GM04504 (cell line): ENCODE results near the gene LGALS16.
"Not testable (repeated sequence)": the region's sequence is repeated elsewhere in the genome, so short reads cannot be mapped to it uniquely, and the experiment has no call there.

Source experiments
- DNase-seq: peaks from one replicate; pipeline ENCODE4 v3.0.0-alpha.2; 2012; ENCODE audit warnings: low read depth

The LGALS16 gene, protein sequence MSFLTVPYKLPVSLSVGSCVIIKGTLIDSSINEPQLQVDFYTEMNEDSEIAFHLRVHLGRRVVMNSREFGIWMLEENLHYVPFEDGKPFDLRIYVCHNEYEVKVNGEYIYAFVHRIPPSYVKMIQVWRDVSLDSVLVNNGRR

DNA sequence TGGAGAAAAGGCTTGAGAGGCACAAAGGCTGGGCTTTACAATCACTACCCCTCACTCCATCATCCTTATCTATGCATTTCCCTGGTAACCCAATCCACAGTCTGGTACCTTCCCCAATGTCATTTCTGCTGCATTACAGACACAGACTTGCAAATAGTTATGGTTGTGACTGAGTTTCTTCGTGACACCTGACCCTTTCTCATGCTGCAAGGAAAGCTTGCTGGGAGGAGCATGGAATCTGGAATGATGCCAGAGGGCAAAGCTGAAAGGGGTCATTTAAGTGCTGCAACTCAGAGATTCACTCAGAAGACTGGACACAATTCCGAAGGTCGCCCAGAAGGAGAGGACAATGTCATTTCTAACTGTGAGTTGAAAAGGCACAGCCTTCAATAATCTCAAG, at the start of gene LGALS16:
Gene LGALS16, plus strand, starts transcription at position 301 of the 400 bp plus-strand sequence. Its CDS starts 49 bp downstream, at position 350.
- DNase-seq: no peak

DNA sequence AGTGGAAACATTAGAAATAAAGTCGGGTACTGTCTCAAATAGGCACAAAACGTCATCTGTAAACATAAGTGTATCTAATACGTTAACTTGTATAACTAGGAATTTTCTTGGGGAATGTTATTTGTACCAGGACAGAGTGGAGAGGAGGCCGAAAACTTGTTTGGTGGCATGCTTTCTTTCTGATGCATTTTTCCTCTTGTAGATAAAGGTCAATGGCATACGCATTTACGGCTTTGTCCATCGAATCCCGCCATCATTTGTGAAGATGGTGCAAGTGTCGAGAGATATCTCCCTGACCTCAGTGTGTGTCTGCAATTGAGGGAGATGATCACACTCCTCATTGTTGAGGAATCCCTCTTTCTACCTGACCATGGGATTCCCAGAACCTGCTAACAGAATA, 48.7 kb upstream of the LGALS16 start:
- DNase-seq: no peak

DNA sequence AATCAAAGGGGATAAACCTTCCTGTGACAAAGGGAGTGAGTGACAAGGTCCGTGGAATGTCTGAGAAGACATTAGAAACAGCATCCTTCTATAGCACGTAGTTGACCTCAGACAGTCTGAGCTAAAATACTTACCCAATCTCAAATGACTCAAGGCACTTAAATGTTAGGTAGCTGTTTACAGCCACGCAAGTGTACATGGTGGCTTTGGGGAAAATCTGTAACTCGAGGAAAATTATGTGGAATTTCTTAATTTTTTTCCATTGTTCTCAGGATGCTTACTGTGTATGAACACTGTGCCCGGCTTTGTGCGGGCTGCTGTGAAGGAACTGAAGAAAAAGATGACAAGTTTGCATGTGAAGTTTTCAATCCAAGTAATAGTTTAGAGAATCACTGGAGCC, 48.2 kb upstream of the LGALS16 start:
- DNase-seq: no peak

DNA sequence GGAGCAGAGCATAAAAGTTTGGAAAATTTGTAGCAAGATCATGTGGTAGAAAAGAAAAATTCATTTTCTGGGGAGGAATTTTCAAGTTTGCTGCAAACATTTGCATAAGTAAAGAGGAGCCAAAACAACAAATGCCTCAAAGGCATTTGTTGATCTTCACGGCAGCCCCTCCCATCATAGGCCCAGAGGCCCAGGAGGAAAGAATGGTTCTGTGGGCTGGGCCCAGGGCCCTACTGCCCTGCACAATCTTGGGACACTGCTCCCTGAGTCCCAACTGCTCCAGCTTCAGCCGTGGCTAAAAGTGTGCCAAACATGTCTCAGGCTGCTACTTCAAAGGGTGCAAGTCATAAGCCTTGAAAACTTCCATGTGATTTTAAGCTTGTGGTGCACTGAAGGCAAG, 42.1 kb upstream of the LGALS16 start:
- DNase-seq: no peak

DNA sequence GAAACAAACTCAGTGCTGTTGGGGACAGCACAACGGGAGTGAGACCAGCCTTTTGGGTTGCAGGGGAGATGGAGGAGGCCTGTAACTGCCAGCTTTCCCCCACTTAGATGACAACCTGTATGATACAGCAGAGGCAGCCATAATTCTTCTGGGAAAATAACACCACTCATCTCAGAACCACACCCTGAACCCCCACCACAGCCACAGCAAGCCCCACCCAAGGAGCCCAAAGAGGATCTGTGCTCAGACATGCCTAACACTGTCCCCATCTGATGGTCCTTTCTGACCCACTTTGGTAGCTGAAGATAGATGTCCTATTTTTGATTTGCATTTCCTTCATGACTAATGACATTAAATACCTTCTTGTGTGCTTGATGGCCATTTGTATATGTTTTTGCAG, 38.0 kb upstream of the LGALS16 start:
- DNase-seq: no peak

DNA sequence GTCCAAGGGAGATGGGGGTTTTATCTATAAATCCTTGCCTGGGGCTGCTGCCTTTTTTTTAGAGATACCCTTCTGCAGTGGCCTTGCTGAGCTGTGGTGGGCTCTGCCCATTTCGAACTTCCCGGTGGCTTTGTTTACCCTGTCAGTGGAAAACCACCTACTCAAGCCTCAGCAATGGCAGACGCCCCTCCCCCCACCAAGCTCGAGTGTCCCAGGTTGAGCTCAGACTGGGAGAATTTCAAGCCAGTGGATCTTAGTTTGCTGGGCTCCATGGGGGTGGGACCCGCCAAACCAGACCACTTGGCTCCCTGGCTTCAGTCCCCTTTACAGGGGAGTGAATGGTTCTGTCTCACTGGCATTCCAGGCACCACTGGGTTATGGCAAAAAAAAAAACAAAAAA, 31.8 kb upstream of the LGALS16 start:
- DNase-seq: no peak

DNA sequence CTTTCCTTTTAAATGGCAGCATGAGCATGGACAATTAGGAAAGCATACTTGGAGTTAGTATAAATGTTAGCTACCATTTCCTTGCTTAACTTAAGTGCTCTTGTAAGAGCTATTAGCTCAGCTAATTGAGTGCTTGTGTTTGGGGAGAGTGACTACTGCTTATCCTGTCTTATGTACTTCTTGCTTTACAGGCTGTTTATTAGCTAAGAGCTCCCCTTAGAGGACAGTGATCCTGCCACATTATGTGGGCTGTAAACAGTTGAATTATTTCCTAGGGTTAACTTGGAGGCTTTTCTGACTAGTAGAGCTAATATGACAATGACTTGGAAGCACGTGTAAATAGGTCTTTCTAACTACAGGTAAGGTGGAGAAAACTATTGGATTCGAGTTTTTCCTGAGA, 28.1 kb upstream of the LGALS16 start:
- not testable (repeated sequence) for DNase-seq

DNA sequence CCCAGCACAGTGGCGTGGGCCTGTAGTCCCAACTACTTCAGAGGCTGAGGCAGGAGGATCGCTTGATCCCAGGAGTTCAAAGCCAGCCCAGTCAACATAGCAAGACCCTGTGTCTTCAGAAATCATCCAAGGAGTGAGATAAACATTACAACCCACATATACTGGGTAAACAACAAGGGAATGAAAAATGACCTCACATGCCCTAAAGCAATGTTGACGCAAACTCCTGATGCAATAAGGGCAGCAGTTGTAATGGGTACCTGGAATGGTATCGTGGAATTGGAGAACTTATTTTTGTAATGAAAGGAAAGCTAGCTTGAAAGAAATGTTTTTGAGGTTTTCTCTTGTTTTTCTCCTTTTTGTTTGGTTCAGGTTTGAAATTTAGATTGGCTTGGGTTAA, 24.5 kb upstream of the LGALS16 start:
- DNase-seq: no peak

DNA sequence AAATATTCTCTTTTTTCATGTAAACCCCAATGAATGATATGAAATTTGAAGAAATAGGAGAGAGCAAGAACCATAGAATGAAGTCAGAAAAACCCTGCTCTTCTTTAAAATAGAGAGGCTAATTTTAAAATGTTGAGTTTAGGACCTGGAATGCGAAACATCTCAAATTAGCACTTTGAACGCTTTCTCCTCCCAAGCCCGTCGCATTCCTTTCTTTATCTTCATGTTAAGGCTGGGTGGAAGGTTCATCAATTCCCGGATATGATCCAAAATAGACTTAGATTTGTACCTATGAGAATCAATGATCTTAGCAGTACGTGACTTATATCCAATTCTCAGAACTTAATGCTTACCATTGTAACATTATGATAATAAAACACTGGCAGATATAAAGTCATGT, 24.1 kb upstream of the LGALS16 start:
- no peak for DNase-seq

DNA sequence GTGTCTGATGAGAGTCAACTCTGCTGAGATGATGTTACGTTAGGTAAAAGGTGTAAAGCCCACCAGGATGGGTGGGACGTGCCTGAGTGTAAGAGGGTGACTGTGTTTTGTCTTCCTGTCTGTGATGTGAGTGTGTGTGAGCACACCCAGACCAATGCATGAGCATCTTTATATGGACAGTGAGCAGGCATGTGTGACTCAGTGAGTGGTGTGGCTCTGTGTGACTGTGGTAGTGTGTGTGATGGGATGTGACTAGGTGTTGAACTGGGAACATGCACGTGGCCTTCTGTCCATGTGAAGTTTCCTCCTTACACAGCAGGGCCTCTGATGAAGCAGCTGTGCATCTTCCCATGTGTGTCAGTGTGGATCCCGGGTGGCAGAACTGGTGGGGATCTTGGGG, 17.8 kb upstream of the LGALS16 start:
- no peak for DNase-seq

DNA sequence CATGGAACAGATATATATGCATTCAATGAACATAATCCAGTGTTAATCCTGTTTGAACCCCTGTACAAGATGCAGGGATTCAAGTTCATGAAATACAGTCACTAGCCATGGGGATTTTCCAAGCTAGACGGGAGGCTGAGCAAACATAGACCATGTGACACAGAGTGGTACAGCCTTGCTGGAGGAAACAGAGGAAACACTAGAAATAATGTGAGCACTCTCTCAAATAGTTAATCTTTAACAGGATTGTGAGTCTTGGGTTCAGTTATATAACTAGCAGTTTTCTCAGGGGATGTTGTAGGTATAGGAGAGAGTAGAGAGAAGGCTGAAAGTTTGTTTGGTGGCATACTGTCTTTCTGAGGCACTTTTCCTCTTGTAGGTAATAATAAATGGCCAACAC, 13.9 kb upstream of the LGALS16 start:
- no peak for DNase-seq

DNA sequence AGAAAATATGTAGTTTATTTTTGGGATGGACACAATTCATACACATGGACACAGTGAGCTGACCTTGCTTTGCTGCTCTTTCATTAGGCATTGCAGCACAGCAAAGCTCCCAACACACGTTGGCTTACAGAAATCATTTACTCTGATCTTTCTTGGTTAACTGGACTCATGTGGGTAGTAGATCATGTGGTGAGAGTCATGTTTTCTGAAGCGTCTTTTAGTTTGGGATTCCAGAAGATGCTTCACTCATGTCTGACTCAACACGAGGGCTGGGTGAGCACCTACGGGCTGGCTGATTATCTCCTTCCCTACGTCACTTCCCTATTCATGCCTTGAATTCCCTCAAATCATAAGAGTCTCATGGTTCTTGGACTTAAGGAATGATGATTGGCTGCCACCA, 12.1 kb upstream of the LGALS16 start:
- no peak for DNase-seq

DNA sequence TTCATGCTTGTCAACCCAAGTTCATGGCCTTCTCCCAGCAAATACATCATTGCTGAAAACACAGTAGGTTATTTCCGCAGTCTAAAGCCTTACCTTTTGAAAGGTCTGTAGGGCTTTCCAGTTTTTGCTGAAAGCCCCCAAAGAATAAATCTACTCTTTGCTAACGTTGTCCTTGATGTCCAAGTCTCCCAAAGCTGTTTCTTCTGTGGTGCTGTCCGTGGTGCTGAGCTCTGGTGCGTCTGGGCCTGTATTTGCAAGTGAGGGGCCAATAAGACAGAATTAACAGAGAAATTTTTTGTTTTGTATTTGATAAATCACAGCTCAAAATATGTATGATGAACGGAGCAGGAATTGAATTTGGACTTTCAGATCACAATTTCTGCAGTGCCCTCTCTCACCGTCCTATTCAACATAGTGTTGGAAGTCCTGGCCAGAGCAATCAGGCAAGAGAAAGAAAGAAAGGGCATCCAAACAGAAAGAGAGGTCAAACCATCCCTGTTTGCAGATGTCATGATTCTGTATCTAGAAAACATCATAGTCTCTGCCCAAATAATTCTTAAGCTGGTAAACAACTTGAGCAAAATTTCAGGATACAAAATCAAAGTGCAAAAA, 9.8 kb upstream of the LGALS16 start:
- DNase-seq: no peak

DNA sequence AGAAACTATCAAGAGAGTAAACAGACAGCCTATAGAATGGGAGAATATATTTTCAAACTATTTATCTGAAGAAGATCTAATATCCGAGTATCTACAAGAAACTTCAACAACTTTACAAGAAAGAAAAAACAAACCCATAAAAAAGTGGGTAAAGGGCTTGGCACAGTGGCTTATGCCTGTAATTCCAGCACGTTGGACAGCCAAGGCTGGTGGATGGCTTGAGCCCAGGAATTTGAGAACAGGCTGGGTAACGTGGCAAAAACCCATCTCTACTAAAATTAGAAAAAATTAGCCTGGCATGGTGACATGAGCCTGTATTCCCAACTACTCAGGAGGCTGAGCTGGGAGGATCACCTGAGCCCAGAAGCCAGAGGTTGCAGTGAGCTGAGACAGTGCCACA, 7.8 kb upstream of the LGALS16 start:
- DNase-seq: no peak

DNA sequence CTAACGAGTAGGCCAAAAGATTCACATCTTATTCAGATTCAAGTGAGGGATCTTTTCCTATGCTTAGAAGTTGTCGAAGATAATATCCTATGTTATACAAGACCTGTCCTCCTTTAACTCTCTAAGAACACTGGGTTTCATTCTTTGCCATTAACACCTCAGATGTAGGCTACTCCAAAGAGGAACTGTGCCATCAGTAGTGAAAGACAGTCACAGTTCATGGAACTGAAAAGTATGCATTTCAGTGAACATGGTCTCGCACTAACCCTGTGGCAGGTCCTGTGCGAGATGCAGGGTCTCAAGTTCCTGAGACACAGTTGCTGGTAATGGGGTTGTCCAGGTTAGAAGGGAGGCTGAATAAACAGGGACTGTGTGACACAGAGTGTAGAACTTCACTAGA, 4.1 kb downstream of the LGALS16 start:
- DNase-seq: no peak

DNA sequence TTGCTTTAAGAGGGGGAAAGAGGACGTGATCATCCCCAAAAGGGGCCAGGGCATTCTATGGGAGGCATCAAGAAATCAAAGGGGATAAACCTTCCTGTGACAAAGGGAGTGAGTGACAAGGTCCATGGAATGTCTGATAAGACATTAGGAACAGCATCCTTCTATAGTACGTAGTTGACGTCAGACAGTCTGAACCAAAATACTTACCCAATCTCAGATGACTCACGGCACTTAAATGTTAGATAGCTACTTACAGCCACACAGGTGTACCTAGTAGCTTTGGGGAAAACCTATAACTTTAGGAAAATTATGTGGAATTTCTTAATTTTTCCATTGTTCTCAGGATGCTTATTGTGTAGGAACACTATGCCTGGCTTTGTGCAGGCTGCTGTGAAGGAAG, 4.9 kb downstream of the LGALS16 start:
- DNase-seq: no peak

DNA sequence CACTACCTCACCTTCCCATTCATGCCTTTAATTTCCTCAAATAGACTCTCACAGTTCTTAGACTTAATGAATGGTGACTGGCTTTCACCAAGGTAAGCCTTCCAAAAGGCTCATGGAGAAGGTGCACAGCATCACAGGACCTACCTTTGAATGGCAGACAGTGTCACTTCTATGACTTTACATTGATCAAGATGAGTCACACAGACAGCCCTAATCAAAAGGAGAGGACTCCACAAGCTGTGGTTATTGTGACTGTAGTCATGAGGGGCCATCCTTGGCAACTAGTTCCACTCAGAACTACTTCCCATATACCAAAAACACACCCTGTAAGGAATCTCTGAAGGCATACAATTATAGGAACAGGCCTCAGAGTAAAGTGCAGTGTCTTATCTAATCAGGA, 5.9 kb downstream of the LGALS16 start:
- DNase-seq: no peak

DNA sequence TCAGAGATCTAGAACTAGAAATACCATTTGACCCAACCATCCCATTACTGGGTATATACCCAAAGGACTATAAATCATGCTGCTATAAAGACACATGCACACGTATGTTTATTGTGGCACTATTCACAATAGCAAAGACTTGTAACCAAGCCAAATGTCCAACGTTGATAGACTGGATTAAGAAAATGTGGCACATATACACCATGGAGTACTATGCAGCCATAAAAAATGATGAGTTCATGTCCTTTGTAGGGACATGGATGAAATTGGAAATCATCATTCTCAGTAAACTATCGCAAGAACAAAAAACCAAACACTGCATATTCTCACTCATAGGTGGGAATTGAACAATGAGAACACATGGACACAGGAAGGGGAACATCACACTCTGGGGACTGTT, 14.1 kb downstream of the LGALS16 start:
- not testable (repeated sequence) for DNase-seq

DNA sequence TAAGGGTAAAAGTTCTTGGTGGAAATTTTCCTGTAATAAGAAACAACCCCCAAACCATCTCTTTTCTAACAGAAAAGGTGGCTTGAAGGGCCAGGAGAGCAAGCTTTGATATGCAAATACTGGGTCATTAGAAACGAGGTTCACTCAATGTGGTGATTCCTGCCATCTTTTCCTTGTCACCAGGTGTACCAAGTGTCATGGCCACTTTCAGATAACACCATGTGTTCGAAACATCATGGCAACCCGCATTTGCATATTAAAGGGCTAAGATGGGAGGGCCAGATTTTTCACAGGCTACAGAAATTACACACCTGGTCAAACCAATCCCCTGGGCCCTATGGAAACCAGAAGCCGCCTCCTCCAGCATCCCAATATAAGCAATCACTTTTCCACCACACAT, 15.3 kb downstream of the LGALS16 start:
- DNase-seq: no peak

DNA sequence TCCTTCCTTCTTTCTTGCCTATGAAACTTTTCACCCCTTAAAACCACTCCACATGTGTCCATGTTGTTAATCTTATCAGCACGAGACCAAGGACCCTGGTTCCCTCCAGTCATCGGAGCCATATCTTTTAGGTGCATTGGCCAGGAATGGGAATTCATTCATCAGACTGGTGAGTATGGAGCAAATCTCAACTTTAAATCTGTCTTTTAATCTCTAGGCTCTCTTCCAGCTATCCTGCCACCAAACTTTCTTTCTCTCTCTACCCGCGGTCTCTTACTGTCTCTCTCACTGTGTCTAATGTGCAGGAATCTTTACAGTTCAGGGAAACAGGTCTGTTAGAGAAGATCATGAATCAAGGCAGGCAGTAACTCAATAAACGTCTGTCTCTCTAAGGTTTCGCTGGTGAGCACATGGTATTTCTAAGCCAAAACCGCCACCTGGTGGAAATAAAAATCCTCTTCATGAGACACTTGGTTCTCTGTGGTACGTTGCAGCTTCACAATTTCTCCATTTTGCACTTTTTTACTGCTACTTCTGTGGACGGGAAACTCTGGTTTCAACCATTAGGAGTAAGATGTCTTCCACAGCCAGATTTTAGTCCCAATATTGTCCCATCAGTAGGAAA, 16.1 kb downstream of the LGALS16 start:
- DNase-seq: peak; percentile 10

DNA sequence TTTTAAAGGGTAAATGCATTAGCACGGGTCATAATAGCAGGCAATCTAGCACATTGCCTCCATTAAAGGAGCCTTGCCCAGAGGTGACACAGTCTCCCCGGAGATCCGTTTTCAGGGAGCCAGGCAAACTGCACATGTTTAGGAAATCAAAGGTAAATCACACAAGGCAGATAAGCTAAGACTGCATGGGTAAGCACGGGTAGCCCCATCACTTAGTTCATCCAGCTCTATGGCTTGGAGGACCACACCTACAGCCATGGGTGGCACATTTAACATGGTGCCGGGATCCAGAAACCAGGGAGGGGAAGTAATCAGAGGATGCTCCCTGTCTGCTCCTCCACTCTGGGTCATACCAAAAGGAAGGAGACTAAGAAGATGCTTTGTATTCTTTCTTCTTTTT, 16.8 kb downstream of the LGALS16 start:
- DNase-seq: no peak

DNA sequence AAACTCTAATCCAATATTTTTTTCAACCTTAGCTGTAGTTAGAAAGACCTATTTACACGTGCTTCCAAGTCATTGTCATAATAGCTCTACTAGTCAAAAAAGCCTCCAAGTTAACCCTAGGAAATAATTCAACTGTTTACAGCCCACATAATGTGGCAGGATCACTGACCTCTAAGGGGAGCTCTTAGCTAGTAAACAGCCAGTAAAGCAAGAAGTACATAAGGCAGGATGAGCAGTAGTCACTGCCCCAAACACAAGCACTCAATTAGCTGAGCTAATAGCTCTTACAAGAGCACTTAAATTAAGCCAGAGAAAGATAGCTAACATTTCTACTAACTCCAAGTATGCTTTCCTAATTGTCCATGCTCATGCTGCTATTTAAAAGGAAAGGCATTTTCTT, 18.1 kb downstream of the LGALS16 start:
- not testable (repeated sequence) for DNase-seq

DNA sequence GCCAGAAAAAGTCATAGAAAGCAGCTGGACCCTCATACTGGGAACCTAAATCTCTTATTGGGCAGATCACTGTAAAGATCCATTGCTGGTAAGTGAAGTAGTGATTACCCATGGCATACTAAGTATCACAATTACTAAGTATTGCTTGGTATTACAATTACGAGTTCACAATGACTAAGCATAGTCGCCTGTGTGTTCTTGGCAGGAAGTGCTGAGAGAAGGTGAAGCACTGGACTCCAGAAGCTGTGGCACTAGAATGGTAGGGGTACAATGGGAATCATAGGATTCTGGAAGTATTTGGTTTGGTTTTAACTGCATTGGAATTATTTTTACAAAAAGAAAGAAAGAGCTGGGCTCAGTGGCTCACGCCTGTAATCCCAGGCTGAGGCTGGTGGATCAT, 20.3 kb downstream of the LGALS16 start:
- DNase-seq: no peak
